ENCODE data around the gene H2AZ2. TPM values are rescaled to one million over a fixed set of nuclear protein-coding genes. Genes with fewer than 3 reads are reported as not detected.

The H2AZ2 gene
- 100 to 1,000 TPM in 1 of 4 donors, 10 to 100 TPM in 3; 94.1 to 116 (median 97.9) TPM for total RNA-seq

GRCh38 chr7:44847920-44848634 is at the start of gene H2AZ2:
H2AZ2 (minus strand) TSS chr7:44848087; CDS start chr7:44847971, 116 bp downstream.
- ATAC-seq (ENCODE audit: low FRiP score) (peak; percentile 98), DNase-seq (ENCODE audit: low spot score) (peak; percentile 97)
- TF ChIP-seq, protein P1, sequence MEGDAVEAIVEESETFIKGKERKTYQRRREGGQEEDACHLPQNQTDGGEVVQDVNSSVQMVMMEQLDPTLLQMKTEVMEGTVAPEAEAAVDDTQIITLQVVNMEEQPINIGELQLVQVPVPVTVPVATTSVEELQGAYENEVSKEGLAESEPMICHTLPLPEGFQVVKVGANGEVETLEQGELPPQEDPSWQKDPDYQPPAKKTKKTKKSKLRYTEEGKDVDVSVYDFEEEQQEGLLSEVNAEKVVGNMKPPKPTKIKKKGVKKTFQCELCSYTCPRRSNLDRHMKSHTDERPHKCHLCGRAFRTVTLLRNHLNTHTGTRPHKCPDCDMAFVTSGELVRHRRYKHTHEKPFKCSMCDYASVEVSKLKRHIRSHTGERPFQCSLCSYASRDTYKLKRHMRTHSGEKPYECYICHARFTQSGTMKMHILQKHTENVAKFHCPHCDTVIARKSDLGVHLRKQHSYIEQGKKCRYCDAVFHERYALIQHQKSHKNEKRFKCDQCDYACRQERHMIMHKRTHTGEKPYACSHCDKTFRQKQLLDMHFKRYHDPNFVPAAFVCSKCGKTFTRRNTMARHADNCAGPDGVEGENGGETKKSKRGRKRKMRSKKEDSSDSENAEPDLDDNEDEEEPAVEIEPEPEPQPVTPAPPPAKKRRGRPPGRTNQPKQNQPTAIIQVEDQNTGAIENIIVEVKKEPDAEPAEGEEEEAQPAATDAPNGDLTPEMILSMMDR (IDR thresholded peaks at IDR 0.05): no peak

DNA sequence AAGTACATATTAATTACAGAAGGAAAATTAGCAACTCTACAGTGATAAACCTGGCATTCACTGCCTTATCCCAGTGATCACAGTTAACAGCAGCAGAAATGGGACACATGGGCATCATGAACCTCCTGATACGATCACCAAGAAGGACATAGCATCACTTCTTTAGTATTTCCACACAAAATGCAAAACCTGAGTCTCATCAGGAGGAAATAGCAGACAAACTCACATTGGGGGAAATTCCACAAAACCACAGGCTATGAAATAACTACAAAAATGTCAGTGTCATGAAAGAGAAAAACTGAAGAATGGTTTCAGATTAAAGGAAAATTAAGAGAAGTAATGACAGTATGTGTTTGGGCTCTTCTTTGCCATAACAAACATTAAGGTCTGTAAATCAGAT is 49.4 kb upstream of the H2AZ2 start:
- no peak for DNase-seq (ENCODE audit: low spot score)
- TF ChIP-seq, protein P1 (IDR thresholded peaks at IDR 0.05): no peak
- ATAC-seq (ENCODE audit: low FRiP score): no peak

GRCh38 chr7:44894888-44895580 is 47.1 kb upstream of the H2AZ2 start:
- DNase-seq (ENCODE audit: low spot score) (no peak), ATAC-seq (ENCODE audit: low FRiP score) (no peak)
- TF ChIP-seq, protein P1 (IDR thresholded peaks at IDR 0.05): no peak

- ATAC-seq (ENCODE audit: low FRiP score) (no peak), DNase-seq (ENCODE audit: low spot score) (no peak)
- TF ChIP-seq, protein P1 (IDR thresholded peaks at IDR 0.05): no peak
Measured at GRCh38 chr7:44893710-44894234, 45.9 kb upstream of the H2AZ2 start.

- no peak for DNase-seq (ENCODE audit: low spot score)
- TF ChIP-seq, protein P1 (IDR thresholded peaks at IDR 0.05): no peak
- ATAC-seq (ENCODE audit: low FRiP score): no peak
Measured at GRCh38 chr7:44891791-44892190, 43.9 kb upstream of the H2AZ2 start.

- no peak for DNase-seq (ENCODE audit: low spot score)
- ATAC-seq (ENCODE audit: low FRiP score): no peak
- TF ChIP-seq, protein P1 (IDR thresholded peaks at IDR 0.05): no peak
Measured at GRCh38 chr7:44891372-44891771, 43.5 kb upstream of the H2AZ2 start.
